Keratinocyte (primary cell): ENCODE results near the gene NQO2. TPM values are rescaled to one million over a fixed set of nuclear protein-coding genes. Genes with fewer than 3 reads are reported as not detected.
"Not testable (repeated sequence)": the region's sequence is repeated elsewhere in the genome, so short reads cannot be mapped to it uniquely, and the experiment has no call there.

ENCODE experiments used
- DNase-seq: peaks from one replicate; pipeline ENCODE4 v3.0.0-alpha.2; 2011; ENCODE audit warnings: low read depth, missing footprints, low spot score
- FAIRE-seq: peaks from 2 replicates; lab custom pipeline; 2011; peaks lifted over from hg19 to GRCh38; lab: Jason Lieb, UNC
- H2AFZ ChIP-seq: 2 replicates; pipeline ENCODE4 v1.6.0; 2012; ENCODE audit warnings: low read length, control low read depth, inconsistent platforms; ENCODE audit not compliant: control insufficient read depth
- H3K27ac ChIP-seq: 2 replicates; pipeline ENCODE4 v1.5.1; 2011; ENCODE audit warnings: low read length; ENCODE audit not compliant: control insufficient read depth, insufficient read depth
- H3K27me3 ChIP-seq: 3 replicates; pipeline ENCODE4 v1.6.0; 2011; ENCODE audit warnings: low read length; ENCODE audit not compliant: control insufficient read depth, insufficient read depth; ENCODE audit errors: extremely low read depth
- H3K36me3 ChIP-seq, 2 experiments: 2 replicates in 1 of 2; 3 replicates in 1 of 2; pipeline ENCODE4 v1.5.1; 2011; ENCODE audit warnings: low read length in 2 of 2, mild to moderate bottlenecking in 1 of 2; ENCODE audit not compliant: control insufficient read depth in 2 of 2, insufficient read depth in 2 of 2; ENCODE audit errors: extremely low read depth in 1 of 2
- H3K4me1 ChIP-seq: 3 replicates; pipeline ENCODE4 v1.5.1; 2011; ENCODE audit warnings: low read length; ENCODE audit not compliant: control insufficient read depth, insufficient read depth; ENCODE audit errors: extremely low read depth
- H3K4me2 ChIP-seq: 3 replicates; pipeline ENCODE4 v1.6.0; 2011; ENCODE audit warnings: low read depth, low read length; ENCODE audit not compliant: control insufficient read depth, insufficient read depth; ENCODE audit errors: extremely low read depth
- H3K4me3 ChIP-seq, 3 experiments: fragments of 200-600 bp in 1 of 3; sonication (generic) in 1 of 3; 2 replicates in 2 of 3; 3 replicates in 1 of 3; pipeline ENCODE4 v1.5.1; 2011 to 2016; ENCODE audit warnings: low read length in 3 of 3, mild to moderate bottlenecking in 3 of 3, control low read depth in 2 of 3, inconsistent platforms in 1 of 3, low read depth in 1 of 3, mixed read lengths in 1 of 3, mixed run types in 1 of 3, moderate library complexity in 1 of 3; ENCODE audit not compliant: control insufficient read depth in 2 of 3, insufficient read depth in 2 of 3; ENCODE audit errors: extremely low read depth in 1 of 3
- H3K79me2 ChIP-seq: 2 replicates; pipeline ENCODE4 v1.6.0; 2012; ENCODE audit warnings: low read length; ENCODE audit not compliant: control insufficient read depth, insufficient read depth
- H3K9ac ChIP-seq: 3 replicates; pipeline ENCODE4 v1.6.0; 2011; ENCODE audit warnings: low read length; ENCODE audit not compliant: control insufficient read depth, insufficient read depth; ENCODE audit errors: extremely low read depth
- H3K9me1 ChIP-seq: 3 replicates; pipeline ENCODE4 v1.6.0; 2011; ENCODE audit warnings: low read length; ENCODE audit not compliant: control insufficient read depth, insufficient read depth; ENCODE audit errors: extremely low read depth
- H3K9me3 ChIP-seq: 2 replicates; pipeline ENCODE4 v1.5.1; 2012; ENCODE audit warnings: low read depth, low read length; ENCODE audit not compliant: control insufficient read depth
- H4K20me1 ChIP-seq: 3 replicates; pipeline ENCODE4 v1.6.0; 2011; ENCODE audit warnings: low read length; ENCODE audit not compliant: control insufficient read depth, insufficient read depth; ENCODE audit errors: extremely low read depth
- CTCF ChIP-seq, 3 experiments: IDR thresholded peaks in 1 of 3; conservative IDR thresholded peaks in 1 of 3; optimal IDR thresholded peaks in 1 of 3; 2 replicates in 2 of 3; 3 replicates in 1 of 3; pipeline versions ENCODE3 to v1.5.1; 2011; ENCODE audit warnings: low read length in 3 of 3, mild to moderate bottlenecking in 3 of 3, moderate library complexity in 2 of 3, control low read depth in 1 of 3, inconsistent platforms in 1 of 3; ENCODE audit not compliant: insufficient read depth in 2 of 3; ENCODE audit errors: extremely low read depth in 1 of 3
- EZH2 ChIP-seq: IDR thresholded peaks from one replicate; pipeline ENCODE4 v1.6.1; 2012; ENCODE audit warnings: inconsistent platforms, mild to moderate bottlenecking, low read length, moderate library complexity
- dilution Hi-C: fragments of 300-500 bp; cut with MboI; formaldehyde crosslinking; loops from one replicate; pipeline ENCODE4 v1.7.0; 2020; ENCODE audit warnings: low sequenced_read_pairs; ENCODE audit not compliant: extremely low pct_ligation_motif_present
- polyA plus RNA-seq, 5 experiments: library from polyadenylated mRNA; depleted of rRNA in 3 of 5; stranded (reverse) in 3 of 5; stranded (forward) in 1 of 5; unstranded in 1 of 5; fragments of >200 nt; gene quantifications; 1 replicate in 1 of 5; 2 replicates in 3 of 5; 3 replicates in 1 of 5; pipeline versions ENCODE4 v1.2.1 to v1.2.3, GENCODE V29; 2011 to 2012; ENCODE audit warnings: missing spikeins in 2 of 5, low read depth in 1 of 5, low replicate concordance in 1 of 5

NQO2 gene
- polyA plus RNA-seq, 1 donor (not counting 4 experiments of a cell fraction or from before 2014, with no cell fraction given) = 22.9 TPM

DNA sequence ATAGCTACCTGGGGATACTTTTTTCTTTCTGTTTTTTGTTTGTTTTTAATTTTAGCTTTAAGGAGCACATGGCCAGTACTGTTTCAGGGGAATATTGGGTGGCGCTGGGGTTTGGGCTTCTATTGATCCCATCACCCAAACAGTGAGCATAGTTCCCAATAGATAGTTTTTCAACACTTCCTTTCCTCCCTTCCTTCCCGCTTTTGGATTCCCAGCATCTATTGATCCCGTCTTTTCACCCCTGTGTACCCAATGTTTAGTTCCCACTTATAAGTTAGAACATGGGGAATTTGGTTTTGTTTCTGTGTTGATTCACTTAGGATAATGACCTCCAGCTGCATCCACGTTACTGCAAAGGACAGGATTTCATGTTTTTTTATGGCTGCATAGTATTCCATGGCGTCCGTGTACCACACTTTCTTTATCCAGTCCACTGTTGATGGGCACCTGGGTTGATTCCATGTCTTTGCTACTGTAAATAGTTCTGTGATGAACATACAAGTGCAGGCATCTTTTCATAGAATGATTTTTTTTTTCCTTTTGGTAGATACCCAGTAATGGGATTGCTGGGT is 20.1 kb downstream of the NQO2 start:
- FAIRE-seq = no peak
- Histone ChIP-seq H2AFZ (no peak overlapping the region), H4K20me1 (no peaks in the 10 kb centered on the region), H3K36me3 (no peaks in the 10 kb centered on the region), H3K27ac (no peak overlapping the region), H3K9me3 (no peaks in the 10 kb centered on the region), H3K9me1 (no peaks in the 10 kb centered on the region), H3K9ac (no peak overlapping the region), H3K4me1 (peaks cover 17% of the 10 kb centered on the region), H3K4me2 (no peak overlapping the region), H3K79me2 (no peaks in the 10 kb centered on the region), H3K27me3 (no peaks in the 10 kb centered on the region), H3K4me3 (no peak overlapping the region)
- no peak for DNase-seq
- TF ChIP-seq CTCF (optimal IDR thresholded peaks at IDR 0.05 in 1 of 3, IDR thresholded peaks at IDR 0.05 in 1 of 3, conservative IDR thresholded peaks at IDR 0.05 in 1 of 3; ENCODE audit: extremely low read depth in 1 of 3, insufficient read depth in 2 of 3, low read length in 3 of 3) = no peak
- TF ChIP-seq EZH2 = no peak
- dilution Hi-C loops = no loop called here

GRCh38 chr6:3020976-3021598 is 21.4 kb downstream of the NQO2 start:
- H3K79me2 ChIP-seq, H3K9ac ChIP-seq, H3K9me3 ChIP-seq, FAIRE-seq, H3K27ac ChIP-seq, H3K9me1 ChIP-seq, H2AFZ ChIP-seq, H3K4me3 ChIP-seq, DNase-seq, H3K4me2 ChIP-seq, dilution Hi-C loops, H3K36me3 ChIP-seq, H3K27me3 ChIP-seq, H4K20me1 ChIP-seq: not testable (repeated sequence)
- peaks cover 20% of the 10 kb centered on the region for H3K4me1 ChIP-seq
